AG04449 (cell line): ENCODE measurements around the gene HEYL.
A peak's percentile ranks its signal among the peaks of the same experiment; 100 is the strongest.

Experiments used
- CTCF ChIA-PET: fragments of 350-600 bp; formaldehyde crosslinking; extraction: SDS; loops from one replicate; lab custom pipeline; 2021; ENCODE audit warnings: antibody characterized with exemption; lab: Yijun Ruan, JAX
- POLR2A ChIA-PET: fragments of 400-600, 350-600 bp; formaldehyde crosslinking; extraction: SDS; loops from one replicate; lab custom pipeline; 2020; ENCODE audit warnings: antibody characterized with exemption, inconsistent platforms; lab: Yijun Ruan, JAX
- DNase-seq: peaks from one replicate; pipeline ENCODE4 v3.0.0-alpha.2; 2010; ENCODE audit warnings: low read depth, low spot score
- H3K4me3 ChIP-seq: 2 replicates; pipeline ENCODE4 v1.5.1; 2011; ENCODE audit warnings: low read depth, mild to moderate bottlenecking, control low read depth, low read length
- CTCF ChIP-seq: IDR thresholded peaks from one replicate; pipeline ENCODE4 v1.5.1; 2011; ENCODE audit warnings: mild to moderate bottlenecking, moderate library complexity, low read length, control low read depth, inconsistent platforms; ENCODE audit not compliant: insufficient read depth; ENCODE audit errors: missing control alignments

HEYL gene

GRCh38 chr1:39585933-39586332 is 53.5 kb downstream of the HEYL start:
- CTCF ChIA-PET, result interaction anchor here (1.1 to 3.5 kb wide), 6 partner anchors 9 to 68 kb away, joined by 3 to 17 read pairs (median 4); partner anchors contain the start of gene PABPC4
- POLR2A ChIA-PET, result interaction anchor here (1.5 kb wide), 1 partner anchor 9 kb away, joined by 4 read pairs; no protein-coding TSS in a partner anchor

GRCh38 chr1:39576016-39576657 is 63.3 kb downstream of the HEYL start:
- CTCF ChIA-PET, result interaction anchor here (0.8 to 8.0 kb wide), 17 partner anchors 8 to 142 kb away, joined by 3 to 58 read pairs (median 4); no protein-coding TSS in a partner anchor
- no peak for DNase-seq
- no peak for TF ChIP-seq CTCF
- peak overlapping the region; percentile 78 for H3K4me3 ChIP-seq
- POLR2A ChIA-PET, result interaction anchor here (0.6 to 1.2 kb wide), 7 partner anchors 9 to 1768 kb away, joined by 3 to 6 read pairs (median 3); partner anchors contain the start of genes C1orf122 and YRDC

More at GRCh38 chr1:39585933-39586332, 53.5 kb downstream of the HEYL start:
- no peak for TF ChIP-seq CTCF
- H3K4me3 ChIP-seq, result no peak overlapping the region
- no peak for DNase-seq

GRCh38 chr1:39575191-39576015 is 64.0 kb downstream of the HEYL start:
- CTCF ChIA-PET, result interaction anchor here (0.8 to 8.0 kb wide), 15 partner anchors 9 to 143 kb away, joined by 3 to 58 read pairs (median 4); no protein-coding TSS in a partner anchor
- no peak for DNase-seq
- POLR2A ChIA-PET, result interaction anchor here (0.6 to 1.2 kb wide), 6 partner anchors 8 to 210 kb away, joined by 3 read pairs; no protein-coding TSS in a partner anchor
- H3K4me3 ChIP-seq, result peak overlapping the region; percentile 78
- no peak for TF ChIP-seq CTCF

- POLR2A ChIA-PET, result no interaction called here
- peak overlapping the region; percentile 78 for H3K4me3 ChIP-seq
- CTCF ChIA-PET, result interaction anchor here (0.7 to 8.0 kb wide), 11 partner anchors 9 to 101 kb away, joined by 3 to 58 read pairs (median 4); no protein-coding TSS in a partner anchor
- no peak for DNase-seq
- no peak for TF ChIP-seq CTCF
Observed at GRCh38 chr1:39574646-39575045, 64.8 kb downstream of the HEYL start.
